Omental fat pad (tissue), 4 donors: ENCODE measurements around the gene HEXIM2. TPM values are rescaled to one million over a fixed set of nuclear protein-coding genes. Genes with fewer than 3 reads are reported as not detected.

Source experiments
- ATAC-seq: fragments of 150-250 bp; one replicate; pipeline ENCODE4 v1.9.1; 2016; ENCODE audit warnings: mild to moderate bottlenecking, moderate library complexity; ENCODE audit not compliant: low FRiP score
- DNase-seq: peaks from one replicate; pipeline ENCODE4 v3.0.0-alpha.2; 2019; ENCODE audit warnings: low spot score
- CTCF ChIP-seq, 3 donors: fragments of 450-650 bp; IDR thresholded peaks; one replicate each; pipeline ENCODE4 v1.5.1; 2016 to 2017; ENCODE audit warnings: antibody characterized with exemption in 3 of 3, mild to moderate bottlenecking in 3 of 3, moderate library complexity in 2 of 3
- total RNA-seq, 4 donors: library from RNA; depleted of rRNA; stranded (reverse); fragments of >200 nt; gene quantifications; one replicate each; pipeline ENCODE4 v1.1.0, GENCODE V29; 2016

HEXIM2 gene
- total RNA-seq, 4 donors from 2014 or later = 1.4 to 9.3 (median 3.9) TPM

- TF ChIP-seq CTCF (IDR thresholded peaks at IDR 0.05) = no peak
- DNase-seq (no peak), ATAC-seq (no peak)
Measured at GRCh38 chr17:45172232-45172540, 10.5 kb downstream of the HEXIM2 start.

GRCh38 chr17:45172541-45173286, 11.0 kb downstream of the HEXIM2 start:
- TF ChIP-seq CTCF (IDR thresholded peaks at IDR 0.05) = no peak
- ATAC-seq (peak; percentile 42), DNase-seq (no peak)

GRCh38 chr17:45175759-45176115, 14.1 kb downstream of the HEXIM2 start:
- no peak for DNase-seq
- no peak for TF ChIP-seq CTCF (IDR thresholded peaks at IDR 0.05)
- no peak for ATAC-seq

- TF ChIP-seq CTCF (IDR thresholded peaks at IDR 0.05) = no peak
- no peak for ATAC-seq
- DNase-seq = no peak
Measured at GRCh38 chr17:45177563-45177962, 15.9 kb downstream of the HEXIM2 start.

GRCh38 chr17:45184144-45184543, 22.5 kb downstream of the HEXIM2 start:
- no peak for TF ChIP-seq CTCF (IDR thresholded peaks at IDR 0.05)
- no peak for ATAC-seq

GRCh38 chr17:45186801-45187354, 25.2 kb downstream of the HEXIM2 start:
- ATAC-seq = no peak
- DNase-seq = no peak
- no peak for TF ChIP-seq CTCF (IDR thresholded peaks at IDR 0.05)

More at GRCh38 chr17:45184144-45184543, 22.5 kb downstream of the HEXIM2 start:
- no peak for DNase-seq

GRCh38 chr17:45189009-45189408, 27.3 kb downstream of the HEXIM2 start:
- no peak for DNase-seq
- no peak for TF ChIP-seq CTCF (IDR thresholded peaks at IDR 0.05)
- no peak for ATAC-seq
